22Rv1 (cell line): ENCODE measurements around the gene KIF1A.

Experiments
- CTCF ChIP-seq: fragments of 450-650 bp; IDR thresholded peaks from 2 replicates; pipeline ENCODE4 v1.5.1; 2017; ENCODE audit warnings: mild to moderate bottlenecking
- ZFX ChIP-seq: fragments of 450-650 bp; IDR thresholded peaks from 2 replicates; pipeline ENCODE4 v1.6.1; 2017; ENCODE audit warnings: antibody characterized with exemption, borderline replicate concordance

DNA sequence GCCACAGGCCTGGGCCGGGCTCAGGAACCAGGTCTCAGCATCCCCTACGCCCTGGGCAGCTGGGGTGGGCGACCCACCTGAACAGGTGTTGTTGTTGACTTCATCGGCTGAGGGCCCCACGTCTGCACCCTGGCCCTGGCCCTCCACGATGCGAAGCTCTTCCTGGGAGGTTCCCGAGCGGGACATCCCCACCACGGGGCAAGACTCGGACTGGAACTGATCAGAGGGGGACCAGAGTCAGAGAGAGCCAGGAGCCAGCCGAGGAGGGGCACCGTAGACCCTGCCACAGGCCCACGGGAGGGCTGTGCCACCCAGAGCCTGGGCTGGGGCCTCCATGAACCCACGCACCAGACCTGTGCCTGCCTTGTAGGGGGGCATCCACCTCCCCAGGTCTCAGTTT, 74.1 kb downstream of the KIF1A start:
- TF ChIP-seq CTCF, result no peak
- TF ChIP-seq ZFX, result no peak
